ENCODE data around the gene GJB6.

The GJB6 gene

DNA sequence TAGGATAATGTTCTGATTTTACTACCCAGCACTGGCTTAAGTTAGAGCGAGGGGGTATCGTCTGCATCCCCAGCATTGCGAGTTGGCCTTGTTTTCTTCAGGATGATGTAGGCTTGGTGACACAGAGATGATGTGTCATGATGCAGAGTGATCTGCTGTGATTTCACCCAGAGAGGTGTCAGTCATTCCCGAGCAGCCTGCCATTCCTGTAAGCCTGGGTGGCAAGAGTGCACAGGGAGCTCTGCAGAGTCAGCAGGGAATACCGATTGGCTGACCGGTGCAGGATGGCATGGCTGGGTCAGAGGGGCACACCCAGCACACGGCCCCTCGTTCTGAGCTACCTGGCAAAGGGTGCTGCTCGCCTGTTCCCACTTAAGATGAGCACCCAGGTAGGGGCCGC is 15.8 kb upstream of the GJB6 start:
- DNase-seq (ENCODE audit: low read depth in 1 of 2, low spot score in 1 of 2), result no peak
- Histone ChIP-seq H3K4me3 (replicated peaks; ENCODE audit: insufficient read depth, low read length) (no peak overlapping the region), H3K27ac (replicated peaks) (no peak overlapping the region), H3K27me3 (ENCODE audit: insufficient read depth, poor library complexity, severe bottlenecking) (no peaks in the 10 kb centered on the region)
- TF ChIP-seq, protein P1, sequence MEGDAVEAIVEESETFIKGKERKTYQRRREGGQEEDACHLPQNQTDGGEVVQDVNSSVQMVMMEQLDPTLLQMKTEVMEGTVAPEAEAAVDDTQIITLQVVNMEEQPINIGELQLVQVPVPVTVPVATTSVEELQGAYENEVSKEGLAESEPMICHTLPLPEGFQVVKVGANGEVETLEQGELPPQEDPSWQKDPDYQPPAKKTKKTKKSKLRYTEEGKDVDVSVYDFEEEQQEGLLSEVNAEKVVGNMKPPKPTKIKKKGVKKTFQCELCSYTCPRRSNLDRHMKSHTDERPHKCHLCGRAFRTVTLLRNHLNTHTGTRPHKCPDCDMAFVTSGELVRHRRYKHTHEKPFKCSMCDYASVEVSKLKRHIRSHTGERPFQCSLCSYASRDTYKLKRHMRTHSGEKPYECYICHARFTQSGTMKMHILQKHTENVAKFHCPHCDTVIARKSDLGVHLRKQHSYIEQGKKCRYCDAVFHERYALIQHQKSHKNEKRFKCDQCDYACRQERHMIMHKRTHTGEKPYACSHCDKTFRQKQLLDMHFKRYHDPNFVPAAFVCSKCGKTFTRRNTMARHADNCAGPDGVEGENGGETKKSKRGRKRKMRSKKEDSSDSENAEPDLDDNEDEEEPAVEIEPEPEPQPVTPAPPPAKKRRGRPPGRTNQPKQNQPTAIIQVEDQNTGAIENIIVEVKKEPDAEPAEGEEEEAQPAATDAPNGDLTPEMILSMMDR (IDR thresholded peaks at IDR 0.05; ENCODE audit: insufficient read depth, low read length), result no peak
- no peak for TF ChIP-seq POLR2AphosphoS5 (IDR thresholded peaks at IDR 0.05; ENCODE audit: low read depth)

DNA sequence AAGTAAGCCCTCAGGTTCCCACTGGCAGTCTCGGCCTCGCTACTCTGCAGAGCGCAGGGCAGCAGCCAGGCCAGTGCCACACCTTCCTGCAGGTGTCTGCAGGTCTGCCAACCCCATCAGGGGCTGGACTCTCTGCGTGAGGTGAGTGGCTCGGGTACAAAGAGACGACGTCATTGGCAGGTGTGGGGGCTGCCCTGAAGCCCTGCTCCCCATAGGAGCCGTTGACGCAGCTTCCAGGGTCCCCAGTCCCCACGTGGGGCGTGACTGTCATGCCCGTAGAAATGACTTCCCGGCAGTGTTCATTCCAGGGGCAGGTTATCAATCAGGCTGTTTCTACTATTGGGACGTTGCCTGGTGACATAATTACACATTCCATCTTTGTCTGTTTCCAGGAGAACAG is 15.3 kb upstream of the GJB6 start:
- H3K27me3 ChIP-seq (ENCODE audit: insufficient read depth, poor library complexity, severe bottlenecking), result no peaks in the 10 kb centered on the region
- no peak overlapping the region for H3K4me3 ChIP-seq (replicated peaks; ENCODE audit: insufficient read depth, low read length)
- TF ChIP-seq POLR2AphosphoS5 (IDR thresholded peaks at IDR 0.05; ENCODE audit: low read depth) (no peak), GABPA (IDR thresholded peaks at IDR 0.05; ENCODE audit: low read depth) (no peak), SPI1 (IDR thresholded peaks at IDR 0.05; ENCODE audit: borderline replicate concordance, low read depth) (no peak)
- TF ChIP-seq, protein P2, sequence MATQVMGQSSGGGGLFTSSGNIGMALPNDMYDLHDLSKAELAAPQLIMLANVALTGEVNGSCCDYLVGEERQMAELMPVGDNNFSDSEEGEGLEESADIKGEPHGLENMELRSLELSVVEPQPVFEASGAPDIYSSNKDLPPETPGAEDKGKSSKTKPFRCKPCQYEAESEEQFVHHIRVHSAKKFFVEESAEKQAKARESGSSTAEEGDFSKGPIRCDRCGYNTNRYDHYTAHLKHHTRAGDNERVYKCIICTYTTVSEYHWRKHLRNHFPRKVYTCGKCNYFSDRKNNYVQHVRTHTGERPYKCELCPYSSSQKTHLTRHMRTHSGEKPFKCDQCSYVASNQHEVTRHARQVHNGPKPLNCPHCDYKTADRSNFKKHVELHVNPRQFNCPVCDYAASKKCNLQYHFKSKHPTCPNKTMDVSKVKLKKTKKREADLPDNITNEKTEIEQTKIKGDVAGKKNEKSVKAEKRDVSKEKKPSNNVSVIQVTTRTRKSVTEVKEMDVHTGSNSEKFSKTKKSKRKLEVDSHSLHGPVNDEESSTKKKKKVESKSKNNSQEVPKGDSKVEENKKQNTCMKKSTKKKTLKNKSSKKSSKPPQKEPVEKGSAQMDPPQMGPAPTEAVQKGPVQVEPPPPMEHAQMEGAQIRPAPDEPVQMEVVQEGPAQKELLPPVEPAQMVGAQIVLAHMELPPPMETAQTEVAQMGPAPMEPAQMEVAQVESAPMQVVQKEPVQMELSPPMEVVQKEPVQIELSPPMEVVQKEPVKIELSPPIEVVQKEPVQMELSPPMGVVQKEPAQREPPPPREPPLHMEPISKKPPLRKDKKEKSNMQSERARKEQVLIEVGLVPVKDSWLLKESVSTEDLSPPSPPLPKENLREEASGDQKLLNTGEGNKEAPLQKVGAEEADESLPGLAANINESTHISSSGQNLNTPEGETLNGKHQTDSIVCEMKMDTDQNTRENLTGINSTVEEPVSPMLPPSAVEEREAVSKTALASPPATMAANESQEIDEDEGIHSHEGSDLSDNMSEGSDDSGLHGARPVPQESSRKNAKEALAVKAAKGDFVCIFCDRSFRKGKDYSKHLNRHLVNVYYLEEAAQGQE (IDR thresholded peaks at IDR 0.05; ENCODE audit: insufficient replicate concordance, low read depth), result no peak
- TF ChIP-seq, protein P1 (IDR thresholded peaks at IDR 0.05; ENCODE audit: insufficient read depth, low read length), result no peak
- no peak overlapping the region for H3K27ac ChIP-seq (replicated peaks)
- DNase-seq (ENCODE audit: low read depth in 1 of 2, low spot score in 1 of 2), result no peak

DNA sequence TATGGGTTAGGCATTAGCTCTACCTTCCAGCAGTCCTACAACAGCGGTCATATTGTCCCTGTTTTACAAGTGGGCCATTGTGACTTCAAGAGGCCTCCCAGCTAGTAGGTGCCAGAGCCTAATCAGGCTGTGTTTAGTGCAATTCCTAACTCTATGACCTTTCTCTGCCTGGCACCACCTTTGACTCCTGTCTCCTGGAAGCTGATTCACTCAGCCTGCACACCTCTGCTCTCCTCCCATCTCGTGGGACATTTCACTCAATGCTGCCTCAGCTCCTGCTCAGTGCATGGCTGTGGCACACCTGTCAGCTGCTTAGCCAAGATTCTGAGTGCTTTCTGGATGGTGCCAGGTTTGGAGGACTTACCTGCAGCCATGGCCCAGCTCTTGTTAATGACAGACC is 9.5 kb upstream of the GJB6 start:
- TF ChIP-seq, protein P2 (IDR thresholded peaks at IDR 0.05; ENCODE audit: insufficient replicate concordance, low read depth), result no peak
- TF ChIP-seq SPI1 (IDR thresholded peaks at IDR 0.05; ENCODE audit: borderline replicate concordance, low read depth) (no peak), GABPA (IDR thresholded peaks at IDR 0.05; ENCODE audit: low read depth) (no peak)
- Histone ChIP-seq H3K4me3 (replicated peaks; ENCODE audit: insufficient read depth, low read length) (no peak overlapping the region), H3K27ac (replicated peaks) (no peak overlapping the region), H3K27me3 (ENCODE audit: insufficient read depth, poor library complexity, severe bottlenecking) (no peaks in the 10 kb centered on the region)
- no peak for DNase-seq (ENCODE audit: low read depth in 1 of 2, low spot score in 1 of 2)

- Histone ChIP-seq H3K27me3 (ENCODE audit: insufficient read depth, poor library complexity, severe bottlenecking) (no peaks in the 10 kb centered on the region), H3K27ac (replicated peaks) (no peak overlapping the region), H3K4me3 (replicated peaks; ENCODE audit: insufficient read depth, low read length) (no peak overlapping the region)
- TF ChIP-seq SPI1 (IDR thresholded peaks at IDR 0.05; ENCODE audit: borderline replicate concordance, low read depth) (no peak), POLR2AphosphoS5 (IDR thresholded peaks at IDR 0.05; ENCODE audit: low read depth) (no peak)
- TF ChIP-seq, protein P1 (IDR thresholded peaks at IDR 0.05; ENCODE audit: insufficient read depth, low read length), result no peak
- DNase-seq (ENCODE audit: low read depth in 1 of 2, low spot score in 1 of 2), result no peak
These were observed 7.6 kb upstream of the GJB6 start for GRCh38 chr13:20239748-20240147.
